ENCODE results near the gene CXorf49. TPM values are rescaled to one million over a fixed set of nuclear protein-coding genes. Genes with fewer than 3 reads are reported as not detected.

Gene CXorf49
- total RNA-seq, 1 experiment from 2014 or later = not detected

- Mint-ChIP-seq H3K4me1 (ENCODE audit: insufficient read depth, unreplicated experiment) (no peaks in the 10 kb centered on the region), H3K27me3 (ENCODE audit: insufficient read depth, unreplicated experiment) (peaks cover 46% of the 10 kb centered on the region), H3K4me3 (ENCODE audit: unreplicated experiment) (no peak overlapping the region), H3K9me3 (ENCODE audit: unreplicated experiment) (peaks cover 7% of the 10 kb centered on the region), H3K27ac (ENCODE audit: low read depth, unreplicated experiment) (no peak overlapping the region), H3K36me3 (ENCODE audit: insufficient read depth, unreplicated experiment) (no peaks in the 10 kb centered on the region)
- TF ChIP-seq CTCF (IDR thresholded peaks at IDR 0.05; ENCODE audit: unreplicated experiment) = no peak
- no peak for DNase-seq (ENCODE audit: unreplicated experiment)
- ChIA-PET CTCF (no interaction called here), POLR2A (no interaction called here)
- intact Hi-C loops (cut with micrococcal nuclease) = no loop called here
- BruUV-seq (replicated peaks) = no TSS peak
Measured at GRCh38 chrX:71664889-71665491, 53.1 kb downstream of the CXorf49 start.

Other genes with a start within 250 kb of the CXorf49 start
- gene OGT, start 185.2 kb downstream of the CXorf49 start, total RNA-seq (2022) = 282 and 300 TPM in 2 replicates
- 3.4 and 3.8 TPM in 2 replicates for gene GCNA, start 139.8 kb downstream of the CXorf49 start, total RNA-seq (2022)
- gene CXCR3, start 99.8 kb downstream of the CXorf49 start, total RNA-seq (2022) = not detected in 2 replicates
- not detected in 2 replicates for gene CXorf49B, start 45.1 kb upstream of the CXorf49 start, total RNA-seq (2022)
- not detected in 2 replicates for gene NHSL2, start 192.6 kb upstream of the CXorf49 start, total RNA-seq (2022)

Measured in MCF 10A (cell line).